HepG2 (cell line): ENCODE data around the gene TOX4. TPM values are rescaled to one million over a fixed set of nuclear protein-coding genes. Genes with fewer than 3 reads are reported as not detected.

Experiments
- ATAC-seq: fragments of 200-7000 bp; cut with Tn5 transposase; 3 replicates; pipeline ENCODE4 v1.9.1; 2020; ENCODE audit warnings: mild to moderate bottlenecking, moderate library complexity
- BruUV-seq: library from RNA; stranded (reverse); fragments of 400-500 nt; replicated peaks from 2 replicates; lab custom pipeline; 2021; lab: Mats Ljungman, UMichigan
- CTCF ChIA-PET: fragments of 300-600 bp; formaldehyde crosslinking; extraction: SDS; loops from one replicate; lab custom pipeline; 2021; ENCODE audit warnings: low total read pairs, inconsistent platforms, low intra/inter-chr PET ratio; lab: Yijun Ruan, JAX
- POLR2A ChIA-PET: fragments of 350-600 bp; sonication (Branson Sonifier 250); formaldehyde crosslinking; loops from one replicate; lab custom pipeline; 2020; ENCODE audit warnings: antibody characterized with exemption, inconsistent platforms; lab: Yijun Ruan, JAX
- DNase-seq: peaks from one replicate; pipeline ENCODE4 v3.0.0-alpha.2; 2015; ENCODE audit warnings: low spot score
- FAIRE-seq: peaks from 3 replicates; lab custom pipeline; 2011; peaks lifted over from hg19 to GRCh38; lab: Jason Lieb, UNC
- H2AFZ ChIP-seq: one replicate; pipeline ENCODE4 v1.6.1; 2011; ENCODE audit warnings: low read length, inconsistent platforms
- H3K27ac ChIP-seq: fragments of 300-600 bp; 3 replicates; pipeline ENCODE4 v1.8.0; 2011; ENCODE audit warnings: mixed run types, mild to moderate bottlenecking, mixed read lengths, low read length, inconsistent platforms; ENCODE audit not compliant: insufficient read depth; ENCODE audit errors: extremely low read length
- H3K27me3 ChIP-seq, 2 experiments: fragments of 200-600 bp in 1 of 2; 2 replicates in 1 of 2; 3 replicates in 1 of 2; pipeline versions ENCODE4 v1.6.0 to v1.8.0; 2011; ENCODE audit warnings: low read length in 2 of 2, mild to moderate bottlenecking in 2 of 2, moderate library complexity in 2 of 2, inconsistent platforms in 1 of 2; ENCODE audit not compliant: insufficient read depth in 2 of 2, control insufficient read depth in 1 of 2
- H3K36me3 ChIP-seq, 2 experiments: fragments of 200-600 bp in 1 of 2; replicated peaks in 1 of 2; 2 replicates in 1 of 2; 3 replicates in 1 of 2; pipeline versions ENCODE4 v1.5.1 to v1.8.0; 2011; ENCODE audit warnings: low read length in 2 of 2, inconsistent platforms in 1 of 2; ENCODE audit not compliant: insufficient read depth in 2 of 2, control insufficient read depth in 1 of 2
- H3K4me1 ChIP-seq: 2 replicates; pipeline ENCODE4 v1.5.1; 2012; ENCODE audit warnings: low read length, inconsistent platforms; ENCODE audit not compliant: insufficient read depth
- H3K4me2 ChIP-seq: 2 replicates; pipeline ENCODE4 v1.6.0; 2011; ENCODE audit warnings: low read depth, low read length, inconsistent platforms
- H3K4me3 ChIP-seq, 3 experiments: fragments of 200-600 bp in 1 of 3; sonication (generic), shearing (Covaris generic) in 1 of 3; replicated peaks in 1 of 3; 2 replicates each; pipeline ENCODE4 v1.5.1; 2011 to 2016; ENCODE audit warnings: low read length in 3 of 3, inconsistent platforms in 2 of 3, low read depth in 2 of 3, mild to moderate bottlenecking in 2 of 3, control low read depth in 1 of 3, mixed read lengths in 1 of 3; ENCODE audit not compliant: insufficient read depth in 1 of 3
- H3K79me2 ChIP-seq: one replicate; pipeline ENCODE4 v1.6.1; 2011; ENCODE audit warnings: low read length, inconsistent platforms; ENCODE audit not compliant: insufficient read depth
- H3K9ac ChIP-seq: 2 replicates; pipeline ENCODE4 v1.6.0; 2011; ENCODE audit warnings: mild to moderate bottlenecking, low read depth, low read length, inconsistent platforms; ENCODE audit not compliant: insufficient read depth
- H3K9me3 ChIP-seq: 2 replicates; pipeline ENCODE4 v1.5.1; 2012; ENCODE audit warnings: mild to moderate bottlenecking, low read length
- H4K20me1 ChIP-seq: 2 replicates; pipeline ENCODE4 v1.6.0; 2011; ENCODE audit warnings: inconsistent platforms, mild to moderate bottlenecking, low read length, moderate library complexity; ENCODE audit not compliant: insufficient read depth
- ATRX ChIP-seq: sonication (generic); formaldehyde crosslinking; IDR thresholded peaks from 2 replicates; pipeline ENCODE4 v1.4.0; 2020; ENCODE audit warnings: missing genetic modification reagents, borderline replicate concordance
- HDAC1 ChIP-seq: sonication (generic); formaldehyde crosslinking; IDR thresholded peaks from 2 replicates; pipeline ENCODE4 v1.5.1; 2020; ENCODE audit warnings: mild to moderate bottlenecking, missing genetic modification reagents
- HOXA3 ChIP-seq: sonication (generic); formaldehyde crosslinking; IDR thresholded peaks from 2 replicates; pipeline ENCODE4 v1.5.0; 2020; ENCODE audit warnings: missing genetic modification reagents
- KMT2A ChIP-seq: sonication (generic); formaldehyde crosslinking; IDR thresholded peaks from 2 replicates; pipeline ENCODE4 v1.4.0; 2020; ENCODE audit warnings: missing genetic modification reagents
- MNT ChIP-seq: fragments of 450-650 bp; IDR thresholded peaks from 2 replicates; pipeline ENCODE4 v1.6.1; 2016
- NFIB ChIP-seq: sonication (generic); formaldehyde crosslinking; IDR thresholded peaks from 2 replicates; pipeline ENCODE4 v1.9.0; 2021; ENCODE audit warnings: missing genetic modification reagents, mild to moderate bottlenecking, borderline replicate concordance
- NFKB2 ChIP-seq: sonication (generic); formaldehyde crosslinking; IDR thresholded peaks from 2 replicates; pipeline ENCODE4 v1.4.0; 2020; ENCODE audit warnings: missing genetic modification reagents, borderline replicate concordance
- REPIN1 ChIP-seq: sonication (generic); formaldehyde crosslinking; IDR thresholded peaks from 2 replicates; pipeline ENCODE4 v1.8.0; 2022; ENCODE audit warnings: missing genetic modification reagents, low read depth, mild to moderate bottlenecking, borderline replicate concordance
- SIN3A ChIP-seq: IDR thresholded peaks from 2 replicates; pipeline ENCODE4 v1.6.1; 2011; ENCODE audit warnings: low read depth, mild to moderate bottlenecking, control low read depth, low read length, borderline replicate concordance
- SMARCC2 ChIP-seq: fragments of 450-650 bp; IDR thresholded peaks from 2 replicates; pipeline ENCODE4 v1.6.1; 2017; ENCODE audit warnings: antibody characterized with exemption, mild to moderate bottlenecking
- TGIF2 ChIP-seq: IDR thresholded peaks from 2 replicates; pipeline ENCODE4 v1.6.1; 2016; ENCODE audit warnings: control low read depth, missing compliant biosample characterization
- TOPORS ChIP-seq: sonication (generic); formaldehyde crosslinking; IDR thresholded peaks from 2 replicates; pipeline ENCODE4 v1.8.0; 2023; ENCODE audit warnings: mild to moderate bottlenecking, missing genetic modification reagents
- U2AF1 ChIP-seq: fragments of 200-400 bp; formaldehyde crosslinking; optimal IDR thresholded peaks from 2 replicates; pipeline ENCODE3; 2017; ENCODE audit warnings: mild to moderate bottlenecking, low read depth, low read length
- ZBTB49 ChIP-seq: sonication (generic); formaldehyde crosslinking; IDR thresholded peaks from 2 replicates; pipeline ENCODE4 v1.4.0; 2020; ENCODE audit warnings: missing genetic modification reagents, borderline replicate concordance
- ZNF839 ChIP-seq: sonication (generic); formaldehyde crosslinking; IDR thresholded peaks from 2 replicates; pipeline ENCODE4 v1.4.0; 2020; ENCODE audit warnings: missing genetic modification reagents, mild to moderate bottlenecking, borderline replicate concordance
- ZSCAN12 ChIP-seq: sonication (generic); formaldehyde crosslinking; IDR thresholded peaks from 2 replicates; pipeline ENCODE4 v1.9.0; 2021; ENCODE audit warnings: mild to moderate bottlenecking, missing genetic modification reagents
- ZSCAN20 ChIP-seq: sonication (generic); formaldehyde crosslinking; IDR thresholded peaks from 2 replicates; pipeline ENCODE4 v1.4.0; 2020; ENCODE audit warnings: missing genetic modification reagents, mild to moderate bottlenecking, borderline replicate concordance
- WGBS: methylation state at CpG from one replicate; pipeline ENCODE4 v1.1.6; 2017; ENCODE audit warnings: low lambda C conversion rate; 5-methylcytosine and 5-hydroxymethylcytosine counted together
- in situ Hi-C: cut with HindIII; loops from 2 replicates; pipeline ENCODE4 v1.10.0; 2017; ENCODE audit warnings: low pct_unique_long_range_greater_than_20kb; ENCODE audit not compliant: extremely low pct_ligation_motif_present
- intact Hi-C: fragments of 100-400 bp; cut with micrococcal nuclease; formaldehyde crosslinking; loops from one replicate; pipeline ENCODE4 v1.10.0; 2022; ENCODE audit not compliant: unreplicated experiment
- polyA plus RNA-seq, 8 experiments: library from polyadenylated mRNA; depleted of rRNA in 3 of 8; stranded (reverse) in 7 of 8; unstranded in 1 of 8; fragments of >200 nt; fragmentation: Illumina TruSeq in 4 of 8; extraction: Trizol in 4 of 8; gene quantifications; 2 replicates each; pipeline versions ENCODE4 v1.2.1 to v1.2.3, GENCODE V29; 2011 to 2016; ENCODE audit warnings: low read depth in 4 of 8, missing spikeins in 1 of 8, mixed read lengths in 1 of 8; ENCODE audit not compliant: insufficient read depth in 1 of 8
- total RNA-seq, 5 experiments: library from RNA; depleted of rRNA; stranded (reverse); fragments of >200 nt; fragmentation: Illumina TruSeq; extraction: Trizol; gene quantifications; 2 replicates each; pipeline ENCODE4 v1.2.3, GENCODE V29; 2016; ENCODE audit warnings: low read depth in 1 of 5
- TF ChIP-seq, protein P1 (sequence below): sonication (generic); formaldehyde crosslinking; IDR thresholded peaks from 2 replicates; pipeline ENCODE4 v1.4.0; 2020; ENCODE audit warnings: missing genetic modification reagents

TOX4 gene
- total and polyA plus RNA-seq, 2 of the 13 experiments (the other 11 are each of a cell fraction or from before 2014, with no cell fraction given): 71.8 to 163 TPM

GRCh38 chr14:21525962-21526671, 49.1 kb downstream of the TOX4 start, which contains the start of gene SALL2:
Gene SALL2 (minus strand): TSS chr14:21526346. CDS start chr14:21526127, 219 bp downstream.
- Histone ChIP-seq H3K4me3 (peak within 1 kb of the TSS; percentile 77 to 83 (median 78)), H3K4me1 (peaks cover 40% of the 10 kb centered on the region), H3K36me3 (no peaks in the 10 kb centered on the region), H3K4me2 (peak within 1 kb of the TSS; percentile 82), H3K27me3 (no peaks in the 10 kb centered on the region), H3K9ac (peak within 1 kb of the TSS; percentile 80), H3K27ac (peak within 1 kb of the TSS; percentile 69), H3K79me2 (no peaks in the 10 kb centered on the region), H3K9me3 (no peaks in the 10 kb centered on the region), H4K20me1 (no peaks in the 10 kb centered on the region), H2AFZ (peak within 1 kb of the TSS; percentile 89)
- DNase-seq (peak; percentile 79), ATAC-seq (peak; percentile 84), FAIRE-seq (no peak)
- BruUV-seq: no TSS peak
- CTCF ChIA-PET: no interaction called here
- in situ Hi-C loops: no loop called here
- POLR2A ChIA-PET: interaction anchor here (0.8 to 10.8 kb wide), 16 partner anchors 9 to 142 kb away, joined by 3 to 173 read pairs (median 5); partner anchors contain the start of genes CHD8, METTL3 and SUPT16H
- intact Hi-C loops: loop anchor here (1.0 kb wide), 2 partner anchors 15 to 31 kb away; partner anchors contain the start of gene METTL3
- 19% methylated on average over 43 of the region's 43 CpGs for WGBS
- TF ChIP-seq NFKB2 (CRISPR knock-in tag) (peak; percentile 50; the same call in 1 of the 2 replicates), TOPORS (no peak), U2AF1 (no peak), SMARCC2 (no peak), KMT2A (CRISPR knock-in tag) (no peak; the same call in 1 of the 2 replicates), REPIN1 (CRISPR knock-in tag) (no peak), SIN3A (peak; percentile 83; the same call in 1 of the 2 replicates), ZSCAN20 (CRISPR knock-in tag) (no peak), ZBTB49 (0 out of 2 replicates have a peak, but pooled peaks have one; percentile 62), NFIB (no peak), HOXA3 (CRISPR knock-in tag) (peak; percentile 74; the same call in 1 of the 2 replicates), ATRX (no peak), ZSCAN12 (CRISPR knock-in tag) (no peak), TGIF2 (CRISPR knock-in tag) (no peak), ZNF839 (CRISPR knock-in tag) (no peak), HDAC1 (CRISPR knock-in tag) (peak; percentile 46; the same call in 1 of the 2 replicates), MNT (no peak)
- TF ChIP-seq, protein P1, sequence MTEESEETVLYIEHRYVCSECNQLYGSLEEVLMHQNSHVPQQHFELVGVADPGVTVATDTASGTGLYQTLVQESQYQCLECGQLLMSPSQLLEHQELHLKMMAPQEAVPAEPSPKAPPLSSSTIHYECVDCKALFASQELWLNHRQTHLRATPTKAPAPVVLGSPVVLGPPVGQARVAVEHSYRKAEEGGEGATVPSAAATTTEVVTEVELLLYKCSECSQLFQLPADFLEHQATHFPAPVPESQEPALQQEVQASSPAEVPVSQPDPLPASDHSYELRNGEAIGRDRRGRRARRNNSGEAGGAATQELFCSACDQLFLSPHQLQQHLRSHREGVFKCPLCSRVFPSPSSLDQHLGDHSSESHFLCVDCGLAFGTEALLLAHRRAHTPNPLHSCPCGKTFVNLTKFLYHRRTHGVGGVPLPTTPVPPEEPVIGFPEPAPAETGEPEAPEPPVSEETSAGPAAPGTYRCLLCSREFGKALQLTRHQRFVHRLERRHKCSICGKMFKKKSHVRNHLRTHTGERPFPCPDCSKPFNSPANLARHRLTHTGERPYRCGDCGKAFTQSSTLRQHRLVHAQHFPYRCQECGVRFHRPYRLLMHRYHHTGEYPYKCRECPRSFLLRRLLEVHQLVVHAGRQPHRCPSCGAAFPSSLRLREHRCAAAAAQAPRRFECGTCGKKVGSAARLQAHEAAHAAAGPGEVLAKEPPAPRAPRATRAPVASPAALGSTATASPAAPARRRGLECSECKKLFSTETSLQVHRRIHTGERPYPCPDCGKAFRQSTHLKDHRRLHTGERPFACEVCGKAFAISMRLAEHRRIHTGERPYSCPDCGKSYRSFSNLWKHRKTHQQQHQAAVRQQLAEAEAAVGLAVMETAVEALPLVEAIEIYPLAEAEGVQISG: peak; percentile 63
